Large intestine (tissue), 3 donors: ENCODE measurements around the gene RMI2. TPM values are rescaled to one million over a fixed set of nuclear protein-coding genes. Genes with fewer than 3 reads are reported as not detected.

Experiments used
- DNase-seq, 2 donors: peaks; one replicate each; pipeline versions ENCODE4 v3.0.0 to v3.0.0-alpha.2; 2013
- H3K27ac ChIP-seq: one replicate; pipeline ENCODE4 v1.5.1; 2013; ENCODE audit warnings: low read length
- H3K27me3 ChIP-seq: 2 replicates; pipeline ENCODE4 v1.6.1; 2013; ENCODE audit warnings: low read length; ENCODE audit not compliant: control insufficient read depth, insufficient read depth
- H3K36me3 ChIP-seq: 2 replicates; pipeline ENCODE4 v1.6.1; 2013; ENCODE audit warnings: low read length; ENCODE audit not compliant: control insufficient read depth, insufficient read depth
- H3K4me1 ChIP-seq: one replicate; pipeline ENCODE4 v1.6.1; 2013; ENCODE audit warnings: low read length; ENCODE audit not compliant: control insufficient read depth, insufficient read depth
- H3K4me3 ChIP-seq: one replicate; pipeline ENCODE4 v1.5.1; 2013; ENCODE audit warnings: low read length
- H3K9me3 ChIP-seq: one replicate; pipeline ENCODE4 v1.6.1; 2013; ENCODE audit warnings: mild to moderate bottlenecking, low read depth, low read length, moderate library complexity; ENCODE audit not compliant: control insufficient read depth
- WGBS: methylation state at CpG from one replicate; pipeline ENCODE4 v1.1.5; 2013; ENCODE audit warnings: low lambda C conversion rate; ENCODE audit not compliant: insufficient coverage; 5-methylcytosine and 5-hydroxymethylcytosine counted together
- polyA plus RNA-seq: library from polyadenylated mRNA; unstranded; fragments of 120-200 nt; gene quantifications from one replicate; pipeline ENCODE4 v1.2.1, GENCODE V29; 2013

The RMI2 gene
- polyA plus RNA-seq, 1 donor, result 12.4 TPM

DNA sequence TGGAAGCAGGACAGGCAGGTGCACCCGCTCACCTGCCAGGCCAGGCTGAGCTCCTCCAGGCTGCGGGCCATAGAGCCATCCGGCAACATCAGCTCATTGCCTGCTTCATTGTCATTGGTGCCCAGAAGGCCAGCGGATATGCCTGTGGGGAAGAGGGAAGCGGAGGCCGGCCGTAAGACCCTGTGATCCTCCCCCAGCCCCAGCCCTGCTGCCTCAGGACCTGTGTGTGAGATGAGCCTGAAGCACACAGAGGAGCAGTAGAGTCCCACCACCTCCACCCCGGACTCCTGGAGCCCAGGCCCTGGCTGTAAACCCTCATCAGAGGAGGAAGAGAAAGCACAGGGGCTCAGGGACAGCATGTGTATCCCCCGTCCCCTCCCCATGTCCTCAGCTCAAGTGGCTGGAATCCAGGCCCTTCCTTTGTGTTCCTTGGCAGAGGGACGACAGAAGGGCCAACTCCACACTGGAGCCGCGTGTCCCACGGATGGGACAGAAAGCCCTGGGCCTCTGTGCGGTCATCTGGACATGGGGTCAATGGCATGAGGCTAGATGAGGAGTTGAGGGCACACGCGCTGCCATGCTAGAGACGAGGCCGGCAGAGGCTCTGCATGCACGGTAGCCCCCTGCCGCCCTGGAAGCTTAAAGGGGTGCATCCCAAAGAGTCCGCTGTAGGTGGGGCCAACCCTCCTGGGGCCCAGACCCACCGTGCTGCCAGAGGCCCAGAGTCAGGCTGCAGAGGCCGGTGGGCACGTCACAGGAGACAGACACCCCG, 39.1 kb downstream of the RMI2 start:
- WGBS, result no CpG with 5 or more reads among the region's 25 CpGs
- no peak overlapping the region for H3K27ac ChIP-seq

DNA sequence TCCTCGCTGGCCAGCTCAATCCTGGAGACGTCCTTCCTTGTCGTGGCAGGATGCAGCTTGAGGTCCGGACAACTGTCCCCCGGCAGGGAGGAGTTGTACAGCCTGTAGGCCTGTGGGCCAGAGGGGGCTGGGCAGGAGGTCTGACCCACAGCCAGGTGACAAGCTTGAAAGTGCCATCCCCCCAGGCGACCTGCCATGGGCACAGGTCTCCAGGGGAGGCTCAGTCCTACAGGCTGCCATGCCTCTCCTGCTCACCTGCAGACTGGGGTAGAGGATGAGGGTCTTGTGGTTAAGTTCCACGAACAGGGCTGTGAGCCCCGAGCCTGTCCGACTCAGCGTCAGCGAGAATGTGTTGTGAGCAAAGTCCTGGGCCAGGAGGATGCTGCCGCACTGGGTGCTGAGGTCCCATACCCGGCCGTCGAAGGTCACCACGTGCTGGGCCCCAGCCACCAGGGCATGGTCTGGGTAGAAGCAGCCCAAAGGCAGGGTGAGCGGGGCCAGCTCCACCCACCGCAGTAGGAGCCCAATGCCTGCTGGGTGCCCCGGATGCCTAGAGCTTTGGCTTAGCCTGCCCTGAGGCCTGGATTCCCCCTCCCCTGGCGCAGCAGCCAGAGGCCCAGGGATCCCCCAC, 39.8 kb downstream of the RMI2 start:
- no peak for DNase-seq
- H3K4me1 ChIP-seq, result no peaks in the 10 kb centered on the region
- H3K27ac ChIP-seq, result no peak overlapping the region
- WGBS, result no CpG with 5 or more reads among the region's 20 CpGs
- H3K36me3 ChIP-seq, result no peaks in the 10 kb centered on the region
- H3K9me3 ChIP-seq, result no peaks in the 10 kb centered on the region
- peaks cover 2% of the 10 kb centered on the region for H3K27me3 ChIP-seq
- H3K4me3 ChIP-seq, result no peak overlapping the region

More for the DNA sequence above, 39.1 kb downstream of the RMI2 start:
- peaks cover 2% of the 10 kb centered on the region for H3K27me3 ChIP-seq
- H3K36me3 ChIP-seq, result no peaks in the 10 kb centered on the region
- no peaks in the 10 kb centered on the region for H3K9me3 ChIP-seq
- no peak overlapping the region for H3K4me3 ChIP-seq
- H3K4me1 ChIP-seq, result no peaks in the 10 kb centered on the region
- DNase-seq, result no peak

DNA sequence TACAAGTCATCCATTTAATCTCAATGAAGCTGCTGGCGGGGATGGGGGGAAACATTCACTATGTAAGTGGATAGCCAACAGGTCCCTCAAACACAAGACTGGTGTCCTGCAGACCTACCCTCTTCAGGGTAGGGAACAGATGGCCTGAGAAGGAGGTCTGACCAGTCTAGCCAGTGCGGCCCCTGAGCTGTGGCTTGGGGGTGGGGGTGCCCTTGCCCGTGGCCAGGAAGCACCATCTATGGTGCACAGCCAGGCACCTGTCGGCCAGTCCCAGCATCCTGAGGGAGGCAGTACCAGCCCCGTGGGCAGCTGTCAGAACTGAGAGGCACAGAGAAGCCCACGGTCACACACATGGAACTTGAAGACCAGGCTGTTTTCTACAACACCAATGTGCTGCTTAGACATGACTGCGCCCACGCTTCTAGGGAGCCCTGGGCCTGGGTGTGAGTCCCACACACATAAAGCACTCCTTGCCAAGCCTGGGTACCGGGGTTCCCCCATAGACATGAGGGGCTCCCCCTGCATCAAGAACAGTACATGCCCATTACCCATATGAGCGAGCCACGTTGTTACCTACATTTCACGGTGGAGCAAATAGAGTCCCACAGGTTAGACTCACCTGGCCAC, 40.9 kb downstream of the RMI2 start:
- Histone ChIP-seq H3K9me3 (no peaks in the 10 kb centered on the region), H3K27me3 (peaks cover 2% of the 10 kb centered on the region), H3K4me1 (no peaks in the 10 kb centered on the region), H3K36me3 (no peaks in the 10 kb centered on the region), H3K27ac (no peak overlapping the region), H3K4me3 (no peak overlapping the region)
- WGBS, result no CpG with 5 or more reads among the region's 12 CpGs
- no peak for DNase-seq

DNA sequence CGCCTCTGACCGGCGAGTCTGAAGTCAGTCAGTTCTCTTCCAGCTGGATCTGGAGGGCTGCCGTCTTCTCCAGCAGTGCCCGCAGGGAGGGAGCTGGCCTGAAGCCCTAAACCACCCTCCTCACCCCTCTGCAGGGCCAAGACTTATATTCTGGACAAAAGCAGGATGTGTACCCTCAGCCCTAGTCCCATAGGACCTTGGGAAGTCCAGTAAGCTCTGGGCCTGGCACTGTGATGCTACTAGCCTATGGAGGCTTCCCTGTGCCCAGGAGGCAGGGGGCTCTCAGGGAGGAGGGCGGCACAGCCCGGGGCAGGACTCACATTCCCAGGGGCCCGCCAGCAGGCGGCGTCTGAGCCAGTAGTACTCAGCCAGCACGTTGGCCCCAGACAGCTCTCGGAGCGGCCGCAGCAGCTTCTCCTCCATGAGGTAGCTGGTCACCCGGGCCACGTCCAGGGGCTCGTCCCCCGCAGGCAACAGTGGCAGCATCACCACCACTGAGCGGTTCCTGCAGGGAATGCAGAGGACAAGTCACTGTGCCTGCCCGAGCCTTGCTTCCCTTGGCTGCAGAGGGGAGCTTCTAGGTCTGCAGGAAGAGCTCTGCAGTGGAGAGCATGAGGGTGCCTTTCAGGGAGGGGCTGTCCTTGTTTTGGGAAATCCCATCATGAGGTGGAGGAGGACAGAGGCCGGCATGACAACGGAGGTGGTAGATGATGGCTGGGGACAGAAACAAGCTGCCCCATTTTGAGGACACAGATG, 41.7 kb downstream of the RMI2 start:
- peak in 1 of 2 donors; percentile 15 for DNase-seq
- whole genome bisulfite sequencing, result 20% methylated on average over 1 of the region's 22 CpGs
- Histone ChIP-seq H3K4me1 (no peaks in the 10 kb centered on the region), H3K27me3 (peaks cover 2% of the 10 kb centered on the region), H3K9me3 (no peaks in the 10 kb centered on the region), H3K4me3 (no peak overlapping the region), H3K36me3 (no peaks in the 10 kb centered on the region), H3K27ac (no peak overlapping the region)

DNA sequence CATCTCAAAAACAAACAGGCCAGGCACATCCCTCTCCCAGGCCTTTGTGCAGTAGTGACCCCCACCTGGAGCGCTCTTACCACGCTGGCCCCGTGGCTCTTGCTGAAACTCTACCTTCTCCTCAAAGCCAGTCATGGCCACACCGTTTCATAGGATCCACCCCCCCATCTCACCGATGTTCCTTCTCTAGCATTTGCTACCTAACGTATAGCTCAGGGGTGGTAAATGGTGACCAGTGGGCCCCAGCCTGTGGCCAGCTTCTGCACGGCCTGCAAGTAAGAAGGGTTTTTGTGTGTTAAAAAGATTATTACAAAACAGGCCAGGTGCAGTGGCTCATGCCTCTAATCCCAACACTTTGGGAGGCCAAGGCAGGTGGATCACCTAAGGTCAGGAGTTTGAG, 43.8 kb downstream of the RMI2 start:
- H3K27me3 ChIP-seq, result peaks cover 2% of the 10 kb centered on the region
- WGBS, result no CpG with 5 or more reads among the region's 7 CpGs
- H3K4me1 ChIP-seq, result no peaks in the 10 kb centered on the region
- no peak overlapping the region for H3K4me3 ChIP-seq
- no peak for DNase-seq
- H3K36me3 ChIP-seq, result no peaks in the 10 kb centered on the region
- no peak overlapping the region for H3K27ac ChIP-seq
- H3K9me3 ChIP-seq, result no peaks in the 10 kb centered on the region

DNA sequence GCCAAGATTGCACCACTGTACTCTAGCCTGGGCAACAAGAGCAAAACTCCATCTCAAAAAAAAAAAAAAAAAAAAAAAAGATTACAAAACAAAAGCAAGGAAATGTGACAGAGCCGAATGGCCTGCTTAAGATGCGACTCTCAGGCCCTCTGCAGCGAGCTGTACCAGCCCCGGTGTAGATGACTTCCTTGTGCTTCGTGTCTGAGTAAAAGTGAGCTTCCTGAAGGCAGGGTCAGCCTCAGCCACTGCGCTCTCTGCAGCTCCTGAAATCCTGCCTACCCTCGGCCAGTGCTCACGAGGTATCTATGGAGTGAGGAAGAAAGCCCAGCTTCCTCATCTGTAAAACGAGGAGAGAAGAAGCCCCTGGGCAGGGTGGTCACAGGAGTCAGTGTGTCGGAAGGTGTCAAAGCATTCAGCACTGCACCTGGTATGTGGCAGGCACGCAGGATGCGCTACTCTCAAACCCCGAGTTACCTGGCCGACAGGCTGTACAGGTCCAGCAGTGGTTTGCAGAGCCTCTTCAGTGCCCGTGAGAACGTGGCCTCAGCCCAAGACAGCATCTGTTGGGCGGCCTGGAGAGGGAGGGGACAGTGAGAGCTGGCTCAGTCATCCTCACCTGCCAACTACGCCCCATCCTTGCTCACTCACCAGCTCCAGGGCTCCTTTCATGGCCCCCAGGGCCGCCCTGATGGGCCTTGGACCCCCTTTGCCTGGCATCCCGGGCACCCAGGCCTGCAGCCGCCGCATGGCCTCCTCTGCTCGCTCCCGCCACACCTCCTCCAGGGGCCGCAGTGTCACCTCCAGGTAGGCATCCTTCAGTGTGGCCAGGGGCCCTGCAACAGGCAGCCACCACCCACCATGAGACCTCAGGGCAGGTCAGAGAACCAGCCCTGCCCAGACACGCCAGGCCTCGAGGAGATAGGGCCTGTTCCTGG, 44.6 kb downstream of the RMI2 start:
- no peaks in the 10 kb centered on the region for H3K36me3 ChIP-seq
- no peaks in the 10 kb centered on the region for H3K9me3 ChIP-seq
- H3K4me3 ChIP-seq, result no peak overlapping the region
- WGBS, result no CpG with 5 or more reads among the region's 27 CpGs
- no peak for DNase-seq
- no peak overlapping the region for H3K27ac ChIP-seq
- no peaks in the 10 kb centered on the region for H3K4me1 ChIP-seq
- H3K27me3 ChIP-seq, result peaks cover 2% of the 10 kb centered on the region

DNA sequence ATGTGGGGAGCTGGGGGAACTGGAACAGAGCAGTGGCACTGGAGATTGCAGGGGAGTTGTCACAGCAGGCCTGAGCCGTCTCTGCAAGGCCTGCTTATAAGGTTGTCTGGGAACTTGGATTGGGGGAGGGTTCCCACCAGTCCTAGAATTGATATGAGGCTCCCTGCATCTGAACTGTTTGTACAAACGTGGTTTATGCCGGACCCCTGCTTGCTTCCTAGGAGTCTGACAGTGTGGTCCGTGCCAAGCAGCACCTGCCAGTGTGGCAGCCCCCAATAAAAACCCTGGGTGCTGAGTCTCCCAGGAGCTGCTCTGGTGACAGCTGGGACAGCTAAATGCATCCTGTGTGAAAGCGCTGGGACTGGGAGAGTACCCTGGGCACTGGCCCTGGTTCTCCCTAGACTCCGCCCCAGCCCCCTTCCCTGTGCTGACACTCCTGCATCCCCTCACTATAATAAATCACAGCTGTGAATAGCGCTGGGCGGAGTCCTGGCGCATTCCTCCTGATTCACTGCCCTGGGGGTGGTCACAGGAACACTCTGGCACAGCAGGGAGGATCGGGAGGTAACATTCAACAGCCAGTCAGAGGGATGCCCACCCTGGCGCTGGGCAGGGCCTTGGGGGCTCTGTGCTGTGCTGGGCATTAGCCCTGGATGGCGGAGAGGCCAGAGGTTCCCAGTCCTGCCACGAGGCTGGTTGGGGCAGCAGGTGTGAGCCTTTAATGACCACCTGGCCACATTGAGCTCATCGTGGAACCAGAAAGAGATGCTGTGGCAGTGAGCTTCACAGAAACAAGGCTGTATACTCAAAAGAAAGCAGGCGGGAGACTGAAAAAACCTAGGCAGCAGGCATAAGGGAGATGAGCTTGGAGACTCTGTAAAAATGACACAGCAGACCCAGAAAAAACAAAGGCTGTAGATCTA, 45.6 kb downstream of the RMI2 start:
- H3K36me3 ChIP-seq, result no peaks in the 10 kb centered on the region
- no peaks in the 10 kb centered on the region for H3K4me1 ChIP-seq
- WGBS, result 100% methylated on average over 1 of the region's 15 CpGs
- H3K27me3 ChIP-seq, result peaks cover 2% of the 10 kb centered on the region
- no peak overlapping the region for H3K27ac ChIP-seq
- no peaks in the 10 kb centered on the region for H3K9me3 ChIP-seq
- DNase-seq, result no peak
- no peak overlapping the region for H3K4me3 ChIP-seq

DNA sequence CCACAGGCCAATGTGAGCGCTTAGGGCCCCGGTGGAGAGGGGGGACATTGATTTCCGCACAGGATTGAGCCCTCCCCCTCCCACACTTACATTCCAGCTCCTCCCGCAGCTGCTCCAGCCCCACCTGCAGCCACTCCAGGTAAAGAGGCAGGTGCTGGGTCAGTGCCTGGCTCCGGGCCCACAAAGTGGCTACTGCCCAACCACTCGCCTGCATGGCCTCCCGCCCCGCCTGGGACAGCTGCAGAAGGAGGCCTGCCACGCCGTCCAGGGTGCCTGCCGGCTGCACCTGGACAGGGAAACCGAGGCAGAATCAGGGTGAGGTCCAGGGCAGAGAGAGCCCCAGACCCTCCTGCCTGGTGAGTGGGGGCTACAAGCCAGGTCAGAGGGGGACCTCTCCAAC, 46.3 kb downstream of the RMI2 start:
- no peak overlapping the region for H3K27ac ChIP-seq
- no CpG with 5 or more reads among the region's 12 CpGs for WGBS
- DNase-seq, result no peak

DNA sequence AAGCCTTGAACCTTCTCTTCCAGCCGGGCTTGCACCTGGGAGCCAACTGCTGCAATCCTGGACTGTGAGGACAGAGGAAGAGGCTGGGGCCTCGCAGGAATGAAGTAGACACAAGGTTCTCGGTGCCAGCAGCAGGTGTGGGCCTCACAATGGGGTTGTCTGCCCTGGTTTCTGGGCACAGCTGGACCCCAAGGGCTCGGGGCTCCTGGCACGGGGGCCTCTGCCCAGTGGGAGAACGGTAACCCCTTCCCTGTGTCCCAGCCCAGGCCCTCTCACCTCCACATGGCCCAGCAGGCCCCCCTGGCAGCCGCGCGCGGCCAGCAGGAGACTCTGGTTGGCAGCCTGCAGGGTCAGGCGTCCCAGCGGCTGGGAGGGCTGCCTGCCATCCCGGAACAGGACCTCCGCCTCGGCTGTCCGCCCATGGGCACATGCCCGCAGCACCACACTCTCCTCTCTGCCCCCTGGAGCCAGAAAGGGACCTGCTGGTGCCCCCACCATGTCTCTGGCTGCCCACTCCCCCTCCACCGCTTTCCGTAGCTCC, 46.9 kb downstream of the RMI2 start:
- Histone ChIP-seq H3K36me3 (no peaks in the 10 kb centered on the region), H3K27ac (no peak overlapping the region), H3K9me3 (no peaks in the 10 kb centered on the region), H3K4me3 (no peak overlapping the region), H3K27me3 (peaks cover 2% of the 10 kb centered on the region), H3K4me1 (no peaks in the 10 kb centered on the region)
- DNase-seq, result no peak
- no CpG with 5 or more reads among the region's 19 CpGs for WGBS

More for the DNA sequence above, 46.3 kb downstream of the RMI2 start:
- Histone ChIP-seq H3K4me1 (no peaks in the 10 kb centered on the region), H3K36me3 (no peaks in the 10 kb centered on the region), H3K9me3 (no peaks in the 10 kb centered on the region), H3K4me3 (no peak overlapping the region), H3K27me3 (peaks cover 2% of the 10 kb centered on the region)
